GM21529 (cell line): ENCODE data around the gene ADAM8.

Experiments
- ATAC-seq: cut with Tn5 transposase; IDR thresholded peaks from one replicate; pipeline ENCODE4 v1.9.1; 2021; ENCODE audit not compliant: unreplicated experiment

ADAM8 gene

DNA sequence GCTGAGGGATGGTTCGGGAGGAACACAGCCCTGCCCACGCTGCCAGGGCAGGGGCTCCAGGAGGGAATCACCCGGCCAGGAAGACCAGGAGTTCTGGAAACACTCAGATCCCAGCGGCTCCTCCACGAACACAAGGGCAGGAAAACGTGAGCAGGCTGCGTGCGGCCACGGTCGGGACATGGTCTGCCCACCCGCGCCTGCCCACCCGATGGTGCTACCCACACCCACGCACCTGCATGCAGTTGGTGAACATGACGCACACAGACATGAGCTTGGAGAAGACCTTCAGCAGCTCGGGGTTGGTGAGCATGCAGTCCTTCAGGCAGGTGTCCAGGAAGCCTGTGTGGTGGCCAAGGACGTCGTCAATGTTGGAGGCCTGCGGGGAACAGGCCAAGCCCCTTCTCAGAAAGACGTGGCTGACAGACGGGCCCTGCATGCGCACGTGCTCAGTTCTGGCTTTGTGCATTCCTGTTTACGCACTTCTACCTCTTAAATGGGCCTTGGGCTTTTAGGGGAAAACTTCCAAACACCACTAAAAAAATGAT lies 6.2 kb upstream of the ADAM8 start:
- no peak for ATAC-seq

DNA sequence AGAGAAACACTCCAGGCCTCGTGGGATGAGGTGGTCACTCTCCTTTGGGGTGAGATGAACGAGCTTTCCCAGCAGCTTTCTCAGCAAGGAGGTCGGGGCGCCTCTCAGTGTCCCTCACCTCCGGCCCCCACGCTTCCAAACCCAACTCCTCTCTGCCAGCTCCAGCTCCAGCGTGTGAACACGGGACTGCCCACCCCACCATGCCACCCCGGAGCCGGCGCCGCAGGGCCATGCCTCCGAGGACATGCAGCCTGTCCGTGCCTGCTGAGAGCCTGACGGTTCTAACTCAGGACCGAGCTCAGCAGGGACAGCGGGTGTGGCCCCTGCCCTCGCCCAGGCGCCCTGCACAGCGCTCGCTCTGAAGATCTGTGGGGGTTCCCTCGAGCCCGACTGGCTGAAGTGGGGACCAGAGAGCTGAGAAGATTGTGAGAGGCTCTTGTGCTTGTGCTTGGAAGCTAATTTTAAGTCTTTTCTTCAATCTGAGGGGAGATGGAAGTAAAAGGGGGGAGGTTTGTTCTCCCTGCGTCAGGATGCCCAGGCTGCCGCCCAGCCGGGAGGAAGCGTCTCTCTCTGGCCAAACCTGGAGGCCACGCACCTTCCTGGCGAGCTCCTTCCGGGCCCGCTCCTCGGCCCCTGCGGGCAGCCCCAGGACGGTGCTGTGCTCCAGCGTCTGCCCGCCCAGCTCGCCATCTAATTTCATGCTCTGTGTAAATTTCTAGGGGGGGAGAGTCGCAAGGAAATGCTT lies 5.1 kb upstream of the ADAM8 start:
- no peak for ATAC-seq

DNA sequence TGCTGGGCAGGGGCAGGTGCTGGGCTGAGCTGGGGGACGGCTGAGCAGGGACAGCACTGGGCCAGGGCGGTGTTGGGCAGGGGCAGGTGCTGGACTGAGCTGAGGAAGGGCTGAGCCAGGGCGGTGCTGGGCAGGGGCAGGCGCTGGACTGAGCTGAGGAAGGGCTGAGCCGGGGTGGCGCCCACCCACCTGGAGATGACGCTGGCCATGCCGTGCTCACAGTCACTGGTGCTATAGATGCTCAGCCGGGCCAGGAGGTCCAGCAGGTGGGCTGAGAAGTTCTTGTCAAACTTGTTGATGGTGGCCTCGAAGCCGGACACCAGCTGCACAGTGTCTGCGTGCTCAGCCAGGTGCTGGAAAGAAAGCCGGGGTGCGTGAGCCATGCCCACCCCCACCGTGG lies 4.4 kb upstream of the ADAM8 start:
- no peak for ATAC-seq

DNA sequence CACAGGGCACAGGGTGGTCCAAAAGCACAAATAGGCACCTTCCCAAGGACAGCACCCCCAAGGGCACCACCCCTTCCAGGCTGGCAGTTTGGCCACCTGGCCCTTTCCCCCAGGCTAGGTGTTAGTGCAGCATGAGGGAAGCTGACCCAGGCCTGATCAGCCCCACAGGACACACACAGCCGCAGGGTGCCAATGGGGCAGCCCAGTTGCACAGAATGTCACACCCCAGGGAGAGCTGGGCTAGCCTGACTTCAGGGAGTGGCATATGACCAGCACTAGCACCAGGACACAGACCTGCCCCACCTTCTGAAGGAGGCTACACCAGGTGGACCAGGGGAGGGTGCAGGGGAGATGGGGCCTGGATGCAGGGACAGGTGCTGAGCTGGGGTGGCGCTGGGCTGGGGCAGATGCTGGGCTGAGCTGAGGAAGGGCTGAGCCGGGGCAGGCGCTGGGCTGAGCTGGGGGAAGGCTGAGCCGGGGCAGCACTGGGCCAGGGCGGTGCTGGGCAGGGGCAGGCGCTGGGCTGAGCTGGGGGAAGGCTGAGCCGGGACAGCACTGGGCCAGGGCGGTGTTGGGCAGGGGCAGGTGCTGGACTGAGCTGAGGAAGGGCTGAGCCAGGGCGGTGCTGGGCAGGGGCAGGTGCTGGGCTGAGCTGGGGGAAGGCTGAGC lies 3.9 kb upstream of the ADAM8 start:
- ATAC-seq: no peak

DNA sequence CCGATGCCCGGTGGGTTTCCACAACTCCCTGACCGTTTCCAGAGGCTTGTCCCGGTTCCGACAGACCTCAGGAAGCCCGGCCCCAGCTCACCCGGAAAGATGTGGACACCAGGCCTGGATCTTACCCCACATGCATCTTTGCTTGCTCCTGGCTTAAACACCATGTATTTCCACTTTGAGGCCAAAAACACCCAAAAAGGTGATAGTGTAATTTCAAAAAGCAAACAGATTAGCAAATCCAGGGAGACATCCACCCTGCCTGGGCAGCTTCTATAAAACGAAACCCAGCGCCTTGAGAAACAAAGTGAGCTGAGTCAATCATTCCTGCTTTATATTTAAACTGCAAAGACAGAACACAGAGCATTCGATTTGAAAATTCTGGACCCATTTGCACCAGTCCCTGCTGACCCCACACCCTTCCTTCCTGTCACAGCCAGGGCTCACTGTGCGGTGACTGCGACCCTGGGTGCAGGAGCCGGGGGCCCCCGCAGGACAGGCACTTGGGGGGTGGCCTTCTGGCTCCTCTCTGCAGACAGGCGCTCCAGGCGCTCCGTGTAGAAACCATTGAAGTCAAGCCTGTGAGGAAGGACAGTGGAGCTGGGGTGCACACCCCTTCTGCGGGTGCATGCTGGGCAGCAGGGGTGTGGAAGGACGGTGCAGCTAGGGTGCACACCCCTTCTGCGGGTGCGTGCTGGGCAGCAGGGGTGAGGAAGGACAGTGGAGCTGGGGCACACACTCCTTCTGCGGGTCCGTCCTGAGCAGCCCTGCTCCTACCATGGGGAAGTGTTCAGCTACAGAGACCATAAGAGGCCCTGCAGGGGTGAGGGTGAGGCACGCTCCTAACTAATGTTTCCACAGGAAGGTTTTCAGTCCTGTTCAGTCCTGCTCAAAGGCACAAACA lies 2.9 kb upstream of the ADAM8 start:
- ATAC-seq: no peak

DNA sequence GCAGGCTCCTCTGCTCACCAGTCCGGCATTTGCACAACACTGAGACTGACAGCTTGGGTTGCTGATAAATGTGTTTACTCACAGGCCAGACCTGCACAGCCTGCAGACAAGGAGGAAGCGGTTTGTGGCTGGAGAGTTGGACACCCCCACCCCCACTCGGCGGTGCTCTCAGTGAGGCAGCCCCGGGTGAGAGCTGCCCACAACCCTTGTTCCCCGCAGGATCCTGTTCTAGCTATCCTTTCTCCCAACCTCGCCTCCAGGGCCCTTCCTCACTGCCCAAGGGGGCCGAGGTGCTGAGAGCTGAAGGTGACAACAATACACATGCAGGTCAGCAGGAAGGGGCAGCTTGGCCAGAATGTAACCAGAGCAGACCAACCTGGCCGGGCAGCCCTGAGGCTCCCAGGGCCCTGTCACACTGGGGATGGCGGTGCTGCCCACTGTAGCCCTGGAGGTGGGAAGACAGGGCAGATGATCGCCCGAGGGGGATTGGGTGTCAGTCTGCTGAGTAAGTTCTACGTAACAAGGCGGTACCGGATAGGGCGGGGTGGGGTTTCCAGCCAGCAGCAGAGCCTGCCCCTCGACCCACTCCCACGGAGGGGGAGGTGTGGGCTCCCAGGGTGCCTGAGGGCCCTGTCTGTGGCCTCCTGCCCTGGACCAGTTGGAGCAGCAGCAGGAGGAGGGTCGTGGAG lies 2.1 kb upstream of the ADAM8 start:
- ATAC-seq: peak; percentile 32

DNA sequence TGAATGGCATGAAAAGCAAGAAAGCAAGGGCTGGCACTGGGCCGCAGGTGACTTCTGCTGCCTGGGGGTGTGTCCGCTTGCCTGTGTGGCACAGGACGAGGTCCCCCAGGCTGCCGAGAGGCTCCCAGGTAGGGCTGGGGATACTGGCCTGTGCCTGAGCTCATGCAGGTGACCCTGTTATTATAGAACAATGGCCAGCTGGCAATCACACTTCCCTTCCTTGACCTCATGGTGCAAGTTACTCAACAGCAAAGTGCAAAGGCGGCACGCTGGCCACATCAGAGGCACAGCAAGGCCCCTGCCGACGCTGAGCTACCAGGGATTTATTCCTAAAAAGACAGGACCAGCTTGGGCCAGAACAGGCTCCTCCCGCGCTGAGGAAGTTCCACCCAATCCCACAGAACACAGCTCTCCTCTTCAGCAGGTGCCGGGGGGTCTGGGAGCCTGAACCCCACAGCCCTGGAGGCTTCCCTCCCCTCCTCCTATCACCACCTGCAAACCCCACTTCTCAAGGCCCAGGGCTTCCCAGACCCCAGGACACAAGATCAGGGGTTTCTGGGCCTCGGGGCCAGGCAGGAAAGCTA lies 1.4 kb upstream of the ADAM8 start:
- ATAC-seq: no peak

DNA sequence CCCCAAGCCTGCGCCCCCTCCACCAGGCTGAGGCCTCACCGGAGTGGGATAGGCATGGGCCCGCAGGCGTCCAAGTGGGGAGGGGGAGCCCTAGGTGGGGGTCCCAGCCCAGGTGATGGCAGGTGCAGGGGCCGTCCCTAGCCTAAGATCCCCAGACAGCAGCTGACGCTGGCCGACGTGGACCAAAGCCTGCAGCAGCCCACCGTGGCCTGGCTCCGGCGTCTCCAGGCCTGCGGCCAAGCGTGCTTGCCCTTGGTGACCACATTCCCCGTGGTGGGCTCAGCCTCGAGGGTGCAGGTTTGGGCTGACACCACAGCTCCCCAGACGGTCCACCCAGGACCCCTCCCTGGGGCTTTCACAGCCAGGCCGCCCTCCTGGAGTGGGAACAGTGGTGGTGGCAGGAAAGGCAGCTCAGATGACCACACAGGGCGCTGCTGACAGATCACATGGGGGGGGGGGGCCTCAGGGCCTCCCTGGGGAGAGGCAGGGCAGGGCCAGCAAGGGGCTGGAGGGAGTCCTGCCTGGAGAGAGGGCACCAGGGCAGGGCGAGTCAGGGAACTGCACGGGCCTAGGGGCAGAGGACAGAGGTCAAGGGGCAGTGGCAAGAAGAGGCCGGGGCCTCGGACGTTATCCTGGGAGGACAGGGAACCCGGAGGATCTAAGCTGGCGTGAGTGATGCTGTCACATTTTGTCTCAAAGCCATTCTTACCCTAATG lies 767 bp upstream of the ADAM8 start:
- no peak for ATAC-seq

DNA sequence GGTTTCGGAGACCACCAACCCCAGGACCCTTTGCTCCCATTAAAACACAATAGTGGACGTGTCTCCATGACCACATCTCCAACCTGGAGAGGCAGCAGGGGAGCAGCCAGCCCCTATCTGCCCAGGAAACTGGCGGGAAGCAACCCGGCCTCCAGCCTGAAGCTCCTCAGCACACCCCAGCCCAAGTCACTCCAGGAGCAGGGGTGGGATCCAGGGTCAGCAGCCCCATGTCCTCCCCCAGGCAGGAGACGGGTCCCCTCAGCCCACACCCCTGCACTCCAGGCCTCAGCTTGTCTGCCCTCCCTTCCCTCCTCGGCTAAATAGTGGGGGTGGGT lies 601 bp downstream of the ADAM8 start:
- ATAC-seq: no peak

DNA sequence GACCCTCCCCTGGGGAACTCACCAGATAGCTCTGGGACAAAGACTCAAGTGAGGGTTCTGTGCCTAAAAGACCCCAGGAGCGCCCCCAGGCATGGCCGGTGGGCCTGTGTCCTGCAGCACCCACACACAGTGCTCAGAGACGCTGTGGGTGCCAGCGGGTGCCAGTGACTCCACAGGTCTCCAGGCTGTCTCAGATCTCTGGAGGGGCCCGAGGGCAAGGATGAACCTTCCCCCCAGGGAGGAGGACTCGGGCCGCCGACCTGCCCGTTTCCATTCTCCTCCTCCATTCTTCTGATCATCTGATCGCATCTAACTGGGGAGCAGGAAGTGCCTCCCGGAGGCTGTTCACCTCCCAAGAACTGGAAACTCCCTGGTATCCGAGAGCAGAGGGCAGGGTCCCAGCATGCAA lies 980 bp downstream of the ADAM8 start:
- peak; percentile 40 for ATAC-seq

DNA sequence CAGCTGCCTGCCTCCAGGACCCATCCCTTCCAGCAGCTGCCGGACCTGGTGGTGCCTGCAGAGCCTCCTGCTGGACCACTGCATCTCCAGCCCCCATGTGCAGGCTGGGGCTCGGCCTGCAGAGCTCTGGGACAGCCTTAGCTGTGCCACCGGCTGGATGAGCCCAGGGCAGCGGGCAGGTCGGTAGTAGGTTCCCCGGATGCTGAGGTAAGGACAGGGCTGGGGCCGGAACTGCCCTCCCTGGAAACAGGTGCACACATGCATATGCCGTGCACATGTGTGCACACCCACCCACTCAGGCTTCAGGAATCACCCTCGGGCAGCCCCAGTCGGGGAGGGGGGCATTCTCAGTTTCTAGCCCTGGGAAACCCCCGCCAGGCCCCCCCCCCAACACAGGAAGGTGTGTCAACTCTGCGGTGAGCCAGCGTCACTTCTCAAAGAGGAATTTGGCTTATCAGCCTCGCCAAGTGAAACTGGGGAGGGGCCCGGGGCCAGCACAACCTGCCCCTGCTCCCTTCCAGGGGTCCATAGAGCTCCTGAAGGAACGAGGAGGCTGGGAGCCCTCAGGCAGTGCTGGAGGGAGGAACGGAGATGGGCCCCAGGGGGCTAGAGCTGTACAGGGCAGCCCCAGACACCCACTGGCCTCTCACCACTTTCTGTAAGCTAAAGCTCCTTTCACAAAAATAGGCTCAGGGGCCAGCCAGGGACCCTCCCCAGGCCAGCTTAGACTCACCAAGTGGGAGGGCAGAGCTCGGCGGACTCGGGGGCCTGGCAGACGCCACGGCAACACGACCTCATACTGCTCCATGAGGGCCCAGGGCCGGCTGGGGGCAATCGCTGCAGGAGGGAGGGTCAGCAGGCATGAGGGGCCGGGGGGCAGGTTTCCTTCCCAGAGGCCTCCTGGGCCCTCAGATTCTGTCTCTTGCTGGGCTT lies 1.7 kb downstream of the ADAM8 start:
- ATAC-seq: peak; percentile 49

DNA sequence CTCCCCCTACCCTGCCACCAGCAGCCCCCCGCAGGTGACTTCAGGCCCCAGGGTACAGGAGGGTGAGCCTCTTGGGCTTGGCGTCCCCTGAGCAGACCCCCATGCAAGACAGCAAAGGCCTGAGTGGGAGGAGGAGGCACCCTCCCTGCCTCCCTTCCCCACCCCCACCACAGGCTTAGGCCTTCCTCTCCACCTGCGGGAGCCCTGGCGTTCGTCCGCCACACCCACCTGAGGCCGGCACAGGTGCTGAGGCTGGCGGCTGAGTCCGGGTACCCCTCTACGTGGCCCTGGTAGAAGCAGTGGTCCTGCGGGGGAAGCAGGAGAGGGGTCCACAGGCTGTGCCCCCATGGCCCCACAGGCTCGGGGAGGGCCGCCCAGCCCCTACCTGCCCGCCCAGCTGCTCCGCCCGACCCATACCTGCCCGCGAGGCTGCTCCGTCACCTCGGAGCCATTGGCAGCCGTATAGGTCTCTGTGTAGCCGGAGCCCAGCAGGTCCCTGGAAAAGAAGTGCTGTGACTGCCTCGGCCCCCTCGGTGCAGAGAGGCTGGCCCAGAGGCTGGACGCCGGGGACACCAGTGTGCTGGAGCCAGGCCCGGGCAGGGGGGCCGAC lies 3.0 kb downstream of the ADAM8 start:
- no peak for ATAC-seq

DNA sequence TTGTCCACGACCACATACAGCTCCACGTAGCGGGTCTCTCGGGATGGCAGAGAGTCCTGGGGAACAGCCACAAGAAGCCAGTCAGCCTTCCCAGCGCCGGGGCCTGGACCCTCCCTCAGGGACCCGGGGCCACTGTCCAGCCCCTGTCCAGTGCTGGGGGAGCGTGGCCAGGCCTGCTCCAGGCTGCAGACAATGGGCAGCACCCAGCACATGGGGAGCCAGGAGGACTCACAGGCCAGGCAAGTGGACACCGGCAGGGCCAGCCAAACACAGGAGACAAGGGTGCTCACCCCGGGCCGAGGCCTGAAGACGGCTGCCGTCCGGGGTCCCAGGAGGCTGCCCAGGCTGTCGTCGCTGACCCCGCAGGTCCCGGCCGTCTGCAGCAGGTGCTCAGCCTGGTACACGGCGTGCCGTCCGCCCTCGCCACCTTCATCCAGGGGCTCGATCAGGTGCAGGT lies 3.7 kb downstream of the ADAM8 start:
- no peak for ATAC-seq

DNA sequence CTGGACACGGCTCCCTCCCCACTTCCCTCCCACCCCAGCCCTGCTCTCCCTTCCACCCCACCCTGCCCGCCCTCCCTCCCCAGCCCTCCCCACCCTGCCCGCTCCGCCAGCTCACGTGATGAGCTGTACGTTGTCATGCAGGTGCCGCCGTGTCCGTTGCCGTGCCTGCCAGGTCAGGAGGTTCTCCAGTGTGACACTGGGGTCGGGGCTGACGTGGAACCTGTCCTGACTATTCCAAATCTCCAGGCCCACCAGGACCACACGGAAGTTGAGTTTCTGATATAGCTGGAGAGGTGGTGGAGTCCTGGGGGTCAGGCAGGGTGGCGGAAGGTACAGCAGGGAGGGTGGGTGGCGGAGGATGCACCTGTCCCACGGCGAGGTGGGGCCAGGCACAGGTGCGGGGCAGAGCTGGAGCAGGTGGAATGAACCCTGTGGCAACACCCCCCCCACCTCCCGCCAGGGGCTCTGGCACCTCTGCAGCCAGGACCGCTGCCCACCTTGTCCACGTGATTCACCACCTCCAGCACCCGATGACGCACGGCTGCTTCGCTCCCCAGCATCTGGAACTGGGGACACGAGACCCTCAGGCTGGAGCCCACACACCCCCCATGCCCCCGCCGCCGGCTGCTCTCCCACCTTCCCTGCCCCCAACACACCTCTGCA lies 4.2 kb downstream of the ADAM8 start:
- ATAC-seq: no peak

DNA sequence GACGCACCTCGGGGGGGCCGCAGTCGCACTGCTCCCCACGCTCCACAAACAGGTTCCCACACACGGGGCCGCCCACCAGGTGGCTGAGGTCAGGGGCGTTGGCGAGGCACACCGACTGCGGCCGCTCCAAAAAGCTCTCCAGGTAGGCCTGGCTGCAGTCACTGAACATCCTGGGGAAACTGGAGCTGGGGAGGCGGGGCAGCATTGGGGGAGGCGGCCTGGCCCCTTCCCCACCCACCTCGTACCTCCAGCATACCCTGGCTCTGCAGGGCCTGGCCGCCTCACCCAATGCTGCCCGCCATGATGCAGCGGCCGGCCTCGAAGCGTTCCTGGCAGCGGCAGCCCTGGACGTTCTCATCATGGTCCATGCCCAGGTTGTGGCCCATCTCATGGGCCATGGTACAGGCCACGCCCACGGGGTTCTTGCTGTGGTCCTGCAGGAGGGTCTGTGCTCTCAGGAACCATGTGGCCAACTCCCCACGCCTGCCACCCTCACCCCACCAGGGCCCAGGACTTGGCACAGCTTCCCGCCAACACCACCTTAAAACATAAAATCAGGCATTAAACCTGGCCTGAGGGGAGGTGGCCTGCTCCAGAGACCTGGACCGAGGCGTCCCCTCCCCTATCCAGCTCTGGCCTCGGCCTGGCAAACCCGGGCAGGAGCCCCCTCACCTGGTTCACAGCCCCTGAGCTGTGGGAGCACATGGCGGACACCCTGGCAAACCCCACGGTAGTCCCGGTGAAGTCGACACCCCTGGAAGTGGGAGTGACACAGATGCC lies 5.0 kb downstream of the ADAM8 start:
- ATAC-seq: no peak

DNA sequence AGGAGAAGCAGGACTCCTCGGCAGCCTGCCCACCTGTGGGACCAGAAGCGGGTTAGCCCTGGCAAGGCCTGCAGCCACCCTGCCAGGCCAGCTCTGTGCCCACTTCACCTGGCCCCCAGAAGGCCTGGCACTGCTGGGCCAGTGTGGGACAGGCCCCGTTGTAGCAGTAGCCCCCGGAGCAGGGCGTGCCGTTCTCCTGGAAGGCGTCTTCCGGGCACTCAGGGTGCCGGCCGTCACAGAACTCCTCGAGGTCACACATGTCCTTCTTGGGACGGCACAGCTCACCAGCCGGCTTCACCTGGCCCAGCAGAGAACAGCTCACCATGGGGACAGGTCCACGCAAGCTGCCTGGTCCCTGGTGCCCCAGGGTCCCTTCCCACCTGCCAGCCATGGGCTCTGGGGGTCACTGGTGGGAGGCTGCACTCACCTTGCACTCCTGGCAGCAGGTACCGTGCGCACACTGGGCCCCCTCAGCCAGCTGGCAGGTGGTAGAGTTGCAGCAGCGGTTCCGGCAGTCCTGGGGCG lies 5.8 kb downstream of the ADAM8 start:
- no peak for ATAC-seq

DNA sequence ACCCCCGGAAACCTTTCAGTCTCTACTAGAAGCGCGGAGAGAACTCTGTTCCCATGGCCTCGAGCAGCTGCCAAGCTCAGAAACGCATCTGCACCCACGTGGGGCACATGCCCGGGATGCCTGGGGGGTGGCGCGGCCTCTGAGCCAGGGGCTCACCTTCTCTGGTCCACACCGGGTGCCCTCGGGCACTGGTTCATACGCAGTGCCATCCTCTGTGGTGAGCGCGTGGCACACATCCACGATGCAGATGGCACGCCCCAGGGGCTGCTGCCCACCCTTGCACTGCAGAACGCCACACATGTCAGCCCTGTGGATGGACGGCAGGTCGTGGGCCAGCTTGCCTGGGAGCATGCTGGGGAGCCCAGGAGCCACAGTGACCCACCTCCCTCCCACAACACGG lies 6.5 kb downstream of the ADAM8 start:
- no peak for ATAC-seq
